ENCODE measurements around the gene PCCA. TPM values are rescaled to one million over a fixed set of nuclear protein-coding genes. Genes with fewer than 3 reads are reported as not detected.
"Not testable (repeated sequence)": the region's sequence is repeated elsewhere in the genome, so short reads cannot be mapped to it uniquely, and the experiment has no call there.

The PCCA gene
- total RNA-seq, 2 donors from 2014 or later, result 19.6 to 38.6 TPM

DNA sequence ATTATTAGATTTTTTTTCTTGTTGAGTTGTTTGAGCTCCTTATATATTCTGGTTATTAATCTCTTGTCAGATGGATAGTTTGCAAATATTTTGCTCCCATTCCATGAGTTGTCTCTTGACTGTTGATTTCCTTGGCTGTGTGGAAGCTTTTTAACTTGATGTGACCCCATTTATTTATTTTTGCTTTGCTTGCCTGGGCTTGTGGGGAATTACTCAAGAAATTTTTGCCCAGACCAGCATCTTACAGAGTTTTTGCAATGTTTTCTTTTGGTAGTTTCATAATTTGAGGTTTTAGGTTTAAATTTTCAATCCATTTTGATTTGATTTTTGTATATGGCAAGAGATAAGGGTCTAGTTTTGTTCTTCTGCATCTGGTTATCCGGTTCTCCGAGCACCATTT is 124.7 kb downstream of the PCCA start:
- TF ChIP-seq, protein P1, sequence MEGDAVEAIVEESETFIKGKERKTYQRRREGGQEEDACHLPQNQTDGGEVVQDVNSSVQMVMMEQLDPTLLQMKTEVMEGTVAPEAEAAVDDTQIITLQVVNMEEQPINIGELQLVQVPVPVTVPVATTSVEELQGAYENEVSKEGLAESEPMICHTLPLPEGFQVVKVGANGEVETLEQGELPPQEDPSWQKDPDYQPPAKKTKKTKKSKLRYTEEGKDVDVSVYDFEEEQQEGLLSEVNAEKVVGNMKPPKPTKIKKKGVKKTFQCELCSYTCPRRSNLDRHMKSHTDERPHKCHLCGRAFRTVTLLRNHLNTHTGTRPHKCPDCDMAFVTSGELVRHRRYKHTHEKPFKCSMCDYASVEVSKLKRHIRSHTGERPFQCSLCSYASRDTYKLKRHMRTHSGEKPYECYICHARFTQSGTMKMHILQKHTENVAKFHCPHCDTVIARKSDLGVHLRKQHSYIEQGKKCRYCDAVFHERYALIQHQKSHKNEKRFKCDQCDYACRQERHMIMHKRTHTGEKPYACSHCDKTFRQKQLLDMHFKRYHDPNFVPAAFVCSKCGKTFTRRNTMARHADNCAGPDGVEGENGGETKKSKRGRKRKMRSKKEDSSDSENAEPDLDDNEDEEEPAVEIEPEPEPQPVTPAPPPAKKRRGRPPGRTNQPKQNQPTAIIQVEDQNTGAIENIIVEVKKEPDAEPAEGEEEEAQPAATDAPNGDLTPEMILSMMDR (IDR thresholded peaks at IDR 0.05), result no peak
- Histone ChIP-seq H3K9me3 (no peaks in the 10 kb centered on the region), H3K27ac (no peak overlapping the region), H3K4me3 (no peak overlapping the region), H3K36me3 (no peaks in the 10 kb centered on the region), H3K27me3 (no peaks in the 10 kb centered on the region), H3K4me1 (no peaks in the 10 kb centered on the region)
- no peak for DNase-seq (ENCODE audit: low spot score)

DNA sequence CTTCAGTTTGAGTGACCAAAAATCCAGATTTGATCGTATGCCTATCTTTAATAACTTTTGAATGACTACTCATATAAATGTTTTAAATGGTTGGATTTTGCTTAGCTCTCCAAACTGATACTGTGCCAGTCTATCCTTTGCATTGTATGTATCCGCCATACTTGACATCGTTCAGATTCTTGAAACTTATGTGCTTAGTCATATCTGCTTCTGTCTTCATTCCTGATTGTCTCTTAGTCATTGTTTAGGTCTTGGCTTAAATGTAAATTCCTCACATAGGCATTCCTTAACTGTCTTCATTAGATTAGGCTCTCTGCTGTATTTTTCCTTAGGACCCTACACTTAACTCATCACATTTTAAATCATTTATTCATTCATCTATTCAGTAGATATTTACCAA is 126.0 kb downstream of the PCCA start:
- Histone ChIP-seq H3K27me3 (no peaks in the 10 kb centered on the region), H3K4me3 (no peak overlapping the region), H3K36me3 (no peaks in the 10 kb centered on the region), H3K9me3 (no peaks in the 10 kb centered on the region), H3K4me1 (no peaks in the 10 kb centered on the region), H3K27ac (no peak overlapping the region)
- DNase-seq (ENCODE audit: low spot score), result no peak
- TF ChIP-seq, protein P1 (IDR thresholded peaks at IDR 0.05), result no peak

GRCh38 chr13:100221166-100221565 is 132.3 kb downstream of the PCCA start:
- Histone ChIP-seq H3K27me3 (no peaks in the 10 kb centered on the region), H3K36me3 (no peaks in the 10 kb centered on the region), H3K4me3 (no peak overlapping the region), H3K9me3 (no peaks in the 10 kb centered on the region), H3K4me1 (no peaks in the 10 kb centered on the region), H3K27ac (no peak overlapping the region)
- no peak for DNase-seq (ENCODE audit: low spot score)
- TF ChIP-seq, protein P1 (IDR thresholded peaks at IDR 0.05), result no peak

DNA sequence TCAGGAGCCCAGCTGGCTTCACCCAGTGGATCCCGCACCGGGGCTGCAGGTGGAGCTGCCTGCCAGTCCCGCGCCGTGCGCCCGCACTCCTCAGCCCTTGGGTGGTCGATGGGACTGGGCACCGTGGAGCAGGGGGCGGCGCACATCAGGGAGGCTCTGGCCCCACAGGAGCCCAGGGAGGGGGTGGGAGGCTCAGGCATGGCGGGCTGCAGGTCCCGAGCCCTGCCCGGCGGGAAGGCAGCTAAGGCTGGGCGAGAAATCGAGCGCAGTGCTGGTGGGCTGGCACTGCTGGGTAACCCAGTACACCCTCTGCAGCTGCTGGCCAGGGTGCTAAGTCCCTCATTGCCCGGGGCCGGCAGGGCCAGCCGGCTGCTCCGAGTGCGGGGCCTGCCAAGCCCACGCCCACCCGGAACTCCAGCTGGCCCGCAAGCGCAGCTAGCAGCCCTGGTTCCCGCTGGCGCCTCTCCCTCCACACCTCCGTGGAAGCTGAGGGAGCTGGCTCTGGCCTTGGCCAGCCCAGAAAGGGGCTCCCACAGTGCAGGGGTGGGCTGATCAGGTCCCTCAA is 135.2 kb downstream of the PCCA start:
- H3K4me3 ChIP-seq; DNase-seq (ENCODE audit: low spot score); H3K27me3 ChIP-seq; H3K27ac ChIP-seq; H3K9me3 ChIP-seq; H3K4me1 ChIP-seq; H3K36me3 ChIP-seq: not testable (repeated sequence)

DNA sequence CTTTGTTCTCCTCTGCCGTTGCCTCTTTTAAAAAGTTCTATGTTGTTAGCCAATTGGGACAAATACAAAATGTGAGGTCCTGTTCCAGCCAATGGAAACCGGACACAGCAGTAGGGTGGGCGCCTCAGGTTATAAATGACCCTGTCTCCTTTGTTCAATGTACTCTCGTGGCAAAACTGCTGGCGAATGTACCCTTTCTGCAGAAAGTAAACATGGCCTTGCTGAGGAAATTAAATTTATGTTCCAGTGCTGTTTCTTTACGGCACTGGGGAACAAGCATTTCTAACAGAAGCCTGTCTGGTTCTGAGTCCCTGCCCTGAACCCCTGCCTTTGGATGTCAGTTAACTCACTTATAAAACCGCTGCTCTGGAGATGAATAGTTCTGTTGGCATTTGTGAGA is 140.7 kb downstream of the PCCA start:
- no peak overlapping the region for H3K27ac ChIP-seq
- no peaks in the 10 kb centered on the region for H3K9me3 ChIP-seq
- H3K27me3 ChIP-seq, result no peaks in the 10 kb centered on the region
- H3K36me3 ChIP-seq, result no peaks in the 10 kb centered on the region
- TF ChIP-seq, protein P1 (IDR thresholded peaks at IDR 0.05), result no peak
- no peak overlapping the region for H3K4me3 ChIP-seq
- peaks cover 0 to 16% of the 10 kb centered on the region in 2 donors for H3K4me1 ChIP-seq
- no peak for DNase-seq (ENCODE audit: low spot score)

DNA sequence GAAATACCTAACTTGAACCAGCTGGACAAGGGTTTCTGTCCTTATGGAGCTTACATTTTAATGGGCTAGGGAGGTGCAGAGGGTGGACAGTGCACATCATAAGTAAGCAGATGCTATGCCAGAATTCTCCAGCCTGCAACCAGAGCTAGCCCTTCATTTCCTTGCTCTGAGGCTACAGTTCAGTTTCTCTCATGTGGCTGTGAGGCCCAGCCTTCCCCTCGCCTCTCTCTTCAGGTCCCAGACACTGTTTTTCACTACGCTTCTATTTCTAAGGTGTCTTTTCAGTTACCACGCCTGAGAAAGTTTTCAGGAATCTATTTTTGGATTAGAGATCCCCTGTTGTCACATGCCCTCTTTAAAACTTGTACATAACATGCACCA is 141.9 kb downstream of the PCCA start:
- H3K36me3 ChIP-seq, result no peaks in the 10 kb centered on the region
- peaks cover 0 to 28% of the 10 kb centered on the region in 2 donors for H3K4me1 ChIP-seq
- no peak overlapping the region for H3K27ac ChIP-seq
- H3K9me3 ChIP-seq, result no peaks in the 10 kb centered on the region
- TF ChIP-seq, protein P1 (IDR thresholded peaks at IDR 0.05), result no peak
- H3K4me3 ChIP-seq, result no peak overlapping the region
- H3K27me3 ChIP-seq, result no peaks in the 10 kb centered on the region
- no peak for DNase-seq (ENCODE audit: low spot score)
